Measurements from ENCODE around the gene GLCE. TPM values are rescaled to one million over a fixed set of nuclear protein-coding genes. Genes with fewer than 3 reads are reported as not detected.

GLCE gene
- total RNA-seq, 1 donor from 2014 or later, result 5.6 TPM

- ChIA-PET CTCF (no interaction called here), POLR2A (interaction anchor here (1.2 kb wide), 1 partner anchor 13 kb away, joined by 3 read pairs; the partner anchor contains the start of gene GLCE)
- no peak for DNase-seq
- Mint-ChIP-seq H3K4me3 (no peak overlapping the region), H3K36me3 (ENCODE audit: low read depth) (no peaks in the 10 kb centered on the region), H3K27me3 (no peaks in the 10 kb centered on the region), H3K4me1 (no peaks in the 10 kb centered on the region), H3K27ac (no peak overlapping the region), H3K9me3 (no peaks in the 10 kb centered on the region)
- TF ChIP-seq CTCF (IDR thresholded peaks at IDR 0.05), result no peak
- no peak for ATAC-seq (ENCODE audit: low read depth)
- intact Hi-C loops (cut with micrococcal nuclease), result no loop called here
These were observed 12.4 kb downstream of the GLCE start for GRCh38 chr15:69172847-69173246.

- ChIA-PET POLR2A (no interaction called here), CTCF (no interaction called here)
- H3K4me3 Mint-ChIP-seq, result no peak overlapping the region
- H3K27ac Mint-ChIP-seq, result no peak overlapping the region
- H3K36me3 Mint-ChIP-seq (ENCODE audit: low read depth), result no peaks in the 10 kb centered on the region
- ATAC-seq (ENCODE audit: low read depth) (no peak), DNase-seq (no peak)
- TF ChIP-seq CTCF (IDR thresholded peaks at IDR 0.05), result no peak
- H3K27me3 Mint-ChIP-seq, result no peaks in the 10 kb centered on the region
- H3K9me3 Mint-ChIP-seq, result no peaks in the 10 kb centered on the region
- intact Hi-C loops (cut with micrococcal nuclease), result no loop called here
- no peaks in the 10 kb centered on the region for H3K4me1 Mint-ChIP-seq
These were observed 15.1 kb downstream of the GLCE start for GRCh38 chr15:69175536-69175935.

- H3K4me3 Mint-ChIP-seq, result no peak overlapping the region
- ChIA-PET CTCF (no interaction called here), POLR2A (no interaction called here)
- no peak overlapping the region for H3K27ac Mint-ChIP-seq
- intact Hi-C loops (cut with micrococcal nuclease), result no loop called here
- no peaks in the 10 kb centered on the region for H3K9me3 Mint-ChIP-seq
- H3K27me3 Mint-ChIP-seq, result no peaks in the 10 kb centered on the region
- peaks cover 13% of the 10 kb centered on the region for H3K4me1 Mint-ChIP-seq
- no peaks in the 10 kb centered on the region for H3K36me3 Mint-ChIP-seq (ENCODE audit: low read depth)
- TF ChIP-seq CTCF (IDR thresholded peaks at IDR 0.05), result no peak
- ATAC-seq (ENCODE audit: low read depth) (no peak), DNase-seq (no peak)
These were observed 21.0 kb downstream of the GLCE start for GRCh38 chr15:69181424-69181823.

DNA sequence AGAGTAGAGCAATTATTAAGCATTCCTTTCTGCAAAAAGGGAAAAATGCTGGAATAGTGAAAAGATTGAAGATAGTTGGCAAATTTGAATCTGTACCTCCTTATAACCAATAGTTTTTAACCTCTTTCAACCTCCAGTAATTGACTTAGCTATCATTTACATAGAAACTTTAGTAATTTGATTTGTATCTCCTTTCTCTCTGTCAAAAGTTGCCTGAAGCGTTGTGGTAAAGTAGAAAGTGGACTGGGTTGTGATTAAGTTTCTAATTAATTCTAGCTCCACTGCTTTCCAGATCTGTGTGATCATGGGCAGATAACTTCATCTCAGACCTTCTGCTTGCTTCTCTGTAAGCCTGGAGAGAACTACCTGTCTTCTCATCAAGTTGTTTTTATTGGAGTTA lies 24.8 kb downstream of the GLCE start:
- no peaks in the 10 kb centered on the region for H3K27me3 Mint-ChIP-seq
- no peak overlapping the region for H3K4me3 Mint-ChIP-seq
- ChIA-PET POLR2A (no interaction called here), CTCF (no interaction called here)
- no peak for TF ChIP-seq CTCF (IDR thresholded peaks at IDR 0.05)
- ATAC-seq (ENCODE audit: low read depth) (no peak), DNase-seq (no peak)
- intact Hi-C loops (cut with micrococcal nuclease), result no loop called here
- H3K4me1 Mint-ChIP-seq, result peaks cover 13% of the 10 kb centered on the region
- H3K27ac Mint-ChIP-seq, result no peak overlapping the region
- H3K9me3 Mint-ChIP-seq, result peaks cover 4% of the 10 kb centered on the region
- no peaks in the 10 kb centered on the region for H3K36me3 Mint-ChIP-seq (ENCODE audit: low read depth)

GRCh38 chr15:69185706-69186105 lies 25.3 kb downstream of the GLCE start:
- no peak for TF ChIP-seq CTCF (IDR thresholded peaks at IDR 0.05)
- Mint-ChIP-seq H3K27ac (no peak overlapping the region), H3K9me3 (peaks cover 6% of the 10 kb centered on the region), H3K4me3 (no peak overlapping the region), H3K36me3 (ENCODE audit: low read depth) (peaks cover 3% of the 10 kb centered on the region), H3K4me1 (peaks cover 13% of the 10 kb centered on the region), H3K27me3 (no peaks in the 10 kb centered on the region)
- DNase-seq (no peak), ATAC-seq (ENCODE audit: low read depth) (no peak)
- ChIA-PET CTCF (no interaction called here), POLR2A (no interaction called here)
- intact Hi-C loops (cut with micrococcal nuclease), result no loop called here

All from activated B cell treated with CpG ODN at 0.5 μM for 24 hours (primary cell).